OCI-LY7 (cell line): ENCODE results near the gene ZMYND15. TPM values are rescaled to one million over a fixed set of nuclear protein-coding genes. Genes with fewer than 3 reads are reported as not detected.

ENCODE experiments used
- BruUV-seq: library from RNA; stranded (reverse); fragments of 400-500 nt; replicated peaks from 2 replicates; lab custom pipeline; 2021; lab: Mats Ljungman, UMichigan
- CTCF ChIA-PET: fragments of 300-600 bp; sonication (Branson Sonifier 250); formaldehyde crosslinking; loops from one replicate; lab custom pipeline; 2022; ENCODE audit warnings: antibody characterized with exemption; ENCODE audit not compliant: unreplicated experiment; lab: Charles Lee
- POLR2A ChIA-PET: fragments of 300-600 bp; sonication (Branson Sonifier 250); formaldehyde crosslinking; loops from one replicate; lab custom pipeline; 2022; ENCODE audit warnings: antibody characterized with exemption; lab: Charles Lee
- DNase-seq: peaks from one replicate; pipeline ENCODE4 v3.0.0-alpha.2; 2015; ENCODE audit warnings: low spot score
- H2AFZ ChIP-seq: fragments of 200-600 bp; sonication (generic), shearing (Covaris generic); 2 replicates; pipeline ENCODE4 v1.6.1; 2014; ENCODE audit warnings: mild to moderate bottlenecking, antibody characterized with exemption, low read length, moderate library complexity
- H3K27ac ChIP-seq: fragments of 200-600 bp; sonication (generic); 2 replicates; pipeline ENCODE4 v1.5.1; 2014; ENCODE audit warnings: mixed run types, low read depth, mild to moderate bottlenecking, moderate library complexity, low read length, inconsistent platforms; ENCODE audit not compliant: poor library complexity, severe bottlenecking
- H3K36me3 ChIP-seq: fragments of 200-600 bp; sonication (generic); 2 replicates; pipeline ENCODE4 v1.6.1; 2014; ENCODE audit warnings: mild to moderate bottlenecking, antibody characterized with exemption, low read length, moderate library complexity, mixed read lengths; ENCODE audit not compliant: insufficient read depth
- H3K4me1 ChIP-seq: fragments of 200-600 bp; sonication (generic); 2 replicates; pipeline ENCODE4 v1.5.1; 2014; ENCODE audit warnings: mild to moderate bottlenecking, low read length; ENCODE audit not compliant: insufficient read depth, poor library complexity, severe bottlenecking
- H3K4me2 ChIP-seq: fragments of 200-600 bp; sonication (generic); 2 replicates; pipeline ENCODE4 v1.6.1; 2014; ENCODE audit warnings: mild to moderate bottlenecking, low read length
- H3K4me3 ChIP-seq: fragments of 200-600 bp; sonication (generic); 2 replicates; pipeline ENCODE4 v1.5.1; 2014; ENCODE audit warnings: mild to moderate bottlenecking, low read depth, low read length; ENCODE audit not compliant: poor library complexity, severe bottlenecking
- H3K79me2 ChIP-seq: fragments of 200-600 bp; sonication (generic); 2 replicates; pipeline ENCODE4 v1.6.1; 2016; ENCODE audit warnings: low read depth, mild to moderate bottlenecking, low read length, moderate library complexity, mixed read lengths; ENCODE audit not compliant: insufficient read depth
- H3K9me2 ChIP-seq: fragments of 200-600 bp; sonication (generic); 2 replicates; pipeline ENCODE4 v1.6.1; 2016; ENCODE audit warnings: mild to moderate bottlenecking, low read length, mixed read lengths; ENCODE audit not compliant: insufficient read depth
- H3K9me3 ChIP-seq: fragments of 200-600 bp; sonication (generic); 2 replicates; pipeline ENCODE4 v1.6.1; 2014; ENCODE audit warnings: mild to moderate bottlenecking, mixed run types, low read length, mixed read lengths
- H4K20me1 ChIP-seq: fragments of 200-600 bp; sonication (generic); 2 replicates; pipeline ENCODE4 v1.6.1; 2014; ENCODE audit warnings: mild to moderate bottlenecking, antibody characterized with exemption, low read length, moderate library complexity, mixed read lengths; ENCODE audit not compliant: insufficient read depth
- EZH2phosphoT487 ChIP-seq: fragments of 200-600 bp; sonication (generic); IDR thresholded peaks from 2 replicates; pipeline ENCODE4 v1.6.1; 2018; ENCODE audit warnings: low read depth, borderline replicate concordance, mild to moderate bottlenecking, mixed run types, antibody characterized with exemption, low read length, moderate library complexity, mixed read lengths
- intact Hi-C: fragments of 100-400 bp; cut with micrococcal nuclease; formaldehyde crosslinking; loops from one replicate; pipeline ENCODE4 v1.10.0; 2022; ENCODE audit not compliant: unreplicated experiment
- total RNA-seq, 2 experiments: library from RNA; depleted of rRNA in 1 of 2; stranded (reverse); fragments of >200 nt in 1 of 2; shearing (Covaris generic) in 1 of 2; gene quantifications; 2 replicates each; pipeline ENCODE4 v1.2.3, GENCODE V29; 2014 to 2022
- TF ChIP-seq, protein P1 (sequence below): fragments of 200-600 bp; sonication (generic); conservative IDR thresholded peaks from 2 replicates; pipeline ENCODE4 v1.5.1; 2014; ENCODE audit warnings: mild to moderate bottlenecking, antibody characterized with exemption, low read length, moderate library complexity, mixed read lengths

Gene ZMYND15
- total RNA-seq, 2 experiments from 2014 or later: not detected

DNA sequence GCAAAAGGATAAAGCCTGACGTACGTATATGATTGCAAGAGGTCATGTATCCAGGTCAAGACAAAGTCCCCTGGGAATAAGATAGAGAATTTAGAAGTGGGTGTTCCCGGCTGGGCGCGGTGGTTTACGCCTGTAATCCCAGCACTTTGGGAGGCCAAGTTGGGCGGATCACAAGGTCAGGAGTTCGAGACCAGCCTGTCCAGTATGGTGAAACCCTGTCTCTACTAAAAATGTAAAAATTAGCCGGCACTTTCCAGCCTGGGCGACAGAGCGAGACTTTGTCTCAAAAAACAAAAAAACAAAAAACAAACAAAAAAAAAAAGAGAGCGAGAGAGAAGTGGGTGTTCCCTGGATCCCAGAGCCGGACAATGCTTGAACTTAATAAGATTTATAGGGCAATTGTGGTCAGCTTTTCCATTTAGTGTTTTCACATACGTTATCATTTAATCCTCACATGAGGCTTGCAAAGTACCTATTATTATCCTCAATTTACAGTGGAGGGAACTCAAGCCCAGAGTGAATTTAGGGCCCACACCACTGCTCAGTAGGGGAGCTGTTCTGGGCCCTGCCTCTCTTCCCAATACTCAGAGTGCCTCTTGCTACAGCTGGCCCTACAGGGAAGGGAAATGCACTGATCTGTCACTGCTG is 48.6 kb downstream of the ZMYND15 start:
- no peak for DNase-seq
- ChIA-PET CTCF (no interaction called here), POLR2A (no interaction called here)
- TF ChIP-seq EZH2phosphoT487: no peak
- TF ChIP-seq, protein P1, sequence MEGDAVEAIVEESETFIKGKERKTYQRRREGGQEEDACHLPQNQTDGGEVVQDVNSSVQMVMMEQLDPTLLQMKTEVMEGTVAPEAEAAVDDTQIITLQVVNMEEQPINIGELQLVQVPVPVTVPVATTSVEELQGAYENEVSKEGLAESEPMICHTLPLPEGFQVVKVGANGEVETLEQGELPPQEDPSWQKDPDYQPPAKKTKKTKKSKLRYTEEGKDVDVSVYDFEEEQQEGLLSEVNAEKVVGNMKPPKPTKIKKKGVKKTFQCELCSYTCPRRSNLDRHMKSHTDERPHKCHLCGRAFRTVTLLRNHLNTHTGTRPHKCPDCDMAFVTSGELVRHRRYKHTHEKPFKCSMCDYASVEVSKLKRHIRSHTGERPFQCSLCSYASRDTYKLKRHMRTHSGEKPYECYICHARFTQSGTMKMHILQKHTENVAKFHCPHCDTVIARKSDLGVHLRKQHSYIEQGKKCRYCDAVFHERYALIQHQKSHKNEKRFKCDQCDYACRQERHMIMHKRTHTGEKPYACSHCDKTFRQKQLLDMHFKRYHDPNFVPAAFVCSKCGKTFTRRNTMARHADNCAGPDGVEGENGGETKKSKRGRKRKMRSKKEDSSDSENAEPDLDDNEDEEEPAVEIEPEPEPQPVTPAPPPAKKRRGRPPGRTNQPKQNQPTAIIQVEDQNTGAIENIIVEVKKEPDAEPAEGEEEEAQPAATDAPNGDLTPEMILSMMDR: no peak
- no peak overlapping the region for H3K4me2 ChIP-seq
- H3K4me1 ChIP-seq: peaks cover 13% of the 10 kb centered on the region
- no peak overlapping the region for H3K27ac ChIP-seq
- no peaks in the 10 kb centered on the region for H3K9me3 ChIP-seq
- no peaks in the 10 kb centered on the region for H4K20me1 ChIP-seq
- H3K36me3 ChIP-seq: no peaks in the 10 kb centered on the region
- H3K9me2 ChIP-seq: no peaks in the 10 kb centered on the region
- no peak overlapping the region for H2AFZ ChIP-seq
- no TSS peak for BruUV-seq
- H3K4me3 ChIP-seq: no peak overlapping the region
- intact Hi-C loops: no loop called here
- no peaks in the 10 kb centered on the region for H3K79me2 ChIP-seq

DNA sequence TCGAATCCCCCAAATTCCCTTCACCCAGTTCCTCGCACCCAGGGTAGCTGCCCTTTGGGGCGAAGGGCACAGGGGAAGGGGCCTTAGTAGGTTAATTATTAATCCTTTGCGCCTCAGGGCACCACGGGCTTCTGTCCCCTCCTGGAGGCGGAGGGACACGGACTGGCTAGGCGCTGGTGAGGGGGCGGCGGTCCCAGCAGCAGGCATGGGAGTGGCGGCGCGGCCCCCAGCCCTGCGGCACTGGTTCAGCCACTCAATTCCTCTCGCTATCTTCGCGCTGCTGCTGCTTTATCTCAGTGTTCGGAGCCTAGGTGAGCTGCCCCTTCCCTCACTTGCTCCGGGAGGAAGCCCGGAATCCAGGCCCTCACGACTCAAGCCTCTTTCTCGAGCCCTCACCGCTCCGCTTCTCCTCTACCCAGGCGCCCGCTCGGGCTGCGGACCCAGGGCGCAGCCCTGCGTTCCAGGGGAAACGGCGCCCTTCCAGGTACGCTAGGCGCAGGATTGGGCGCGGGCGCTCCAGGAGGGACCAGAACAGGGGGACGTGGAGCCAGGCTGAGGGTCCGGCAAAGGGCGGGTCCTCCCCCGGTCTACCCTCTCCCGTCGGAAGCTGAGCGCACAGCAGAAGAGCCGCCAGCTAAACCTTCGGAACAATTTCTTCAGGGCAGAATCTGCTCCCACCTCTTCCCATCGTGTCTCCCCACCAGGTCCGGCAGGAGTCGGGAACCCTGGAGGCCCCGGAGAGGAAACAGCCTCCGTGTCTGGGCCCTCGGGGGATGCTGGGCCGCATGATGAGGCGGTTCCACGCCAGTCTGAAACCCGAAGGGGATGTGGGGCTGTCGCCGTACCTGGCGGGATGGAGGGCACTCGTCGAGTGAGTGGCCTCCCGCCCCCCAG is 49.4 kb downstream of the ZMYND15 start, which contains the start of gene GLTPD2:
GLTPD2 (plus strand) TSS at position 158 of the 894 bp plus-strand sequence; CDS start at position 206, 48 bp downstream.
- Histone ChIP-seq H2AFZ (peak within 1 kb of the TSS; percentile 95), H3K4me3 (peak within 1 kb of the TSS; percentile 68), H3K27ac (no peak within 1 kb of the TSS), H3K79me2 (no peaks in the 10 kb centered on the region), H3K9me2 (no peaks in the 10 kb centered on the region), H3K9me3 (no peaks in the 10 kb centered on the region), H4K20me1 (no peaks in the 10 kb centered on the region), H3K4me1 (peaks cover 13% of the 10 kb centered on the region), H3K36me3 (no peaks in the 10 kb centered on the region), H3K4me2 (peak within 1 kb of the TSS; percentile 78)
- no TSS peak for BruUV-seq
- DNase-seq: no peak
- TF ChIP-seq, protein P1: no peak
- TF ChIP-seq EZH2phosphoT487: no peak
- CTCF ChIA-PET: interaction anchor here (0.8 kb wide), 1 partner anchor 54 kb away, joined by 3 read pairs; no protein-coding TSS in a partner anchor
- POLR2A ChIA-PET: interaction anchor here (0.6 to 0.7 kb wide), 2 partner anchors 10 to 158 kb away, joined by 3 read pairs; no protein-coding TSS in a partner anchor
- intact Hi-C loops: no loop called here
